Activated CD8-positive, alpha-beta memory T cell treated with anti-CD3 and anti-CD28 coated beads, Interleukin-2, amount 50 U/mL, for 1 hour (primary cell): Measurements from ENCODE around the gene EDIL3.
"Not testable (repeated sequence)": the region's sequence is repeated elsewhere in the genome, so short reads cannot be mapped to it uniquely, and the experiment has no call there.

Experiments
- DNase-seq: peaks from one replicate; pipeline ENCODE4 v3.0.0-alpha.2; 2020; ENCODE audit errors: extremely low read depth

Gene EDIL3

DNA sequence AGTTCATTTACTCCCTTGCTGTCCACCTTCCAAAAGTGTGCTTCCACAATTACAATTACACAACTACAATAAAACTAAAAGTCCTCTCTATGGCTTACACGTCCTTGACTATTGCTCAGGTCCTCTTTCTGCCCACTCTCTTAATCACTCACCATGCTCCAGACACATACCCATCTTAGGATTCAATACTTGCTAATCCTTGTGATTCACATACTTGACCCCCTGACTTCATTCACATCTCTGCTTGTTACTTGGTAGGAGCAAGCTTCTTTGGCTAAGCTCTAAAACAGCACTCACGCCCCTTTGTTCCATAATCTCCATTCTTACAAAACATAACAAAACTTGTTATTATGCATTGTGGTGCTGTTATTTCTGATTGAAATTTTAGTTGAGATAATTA is 215.8 kb downstream of the EDIL3 start:
- no peak for DNase-seq

DNA sequence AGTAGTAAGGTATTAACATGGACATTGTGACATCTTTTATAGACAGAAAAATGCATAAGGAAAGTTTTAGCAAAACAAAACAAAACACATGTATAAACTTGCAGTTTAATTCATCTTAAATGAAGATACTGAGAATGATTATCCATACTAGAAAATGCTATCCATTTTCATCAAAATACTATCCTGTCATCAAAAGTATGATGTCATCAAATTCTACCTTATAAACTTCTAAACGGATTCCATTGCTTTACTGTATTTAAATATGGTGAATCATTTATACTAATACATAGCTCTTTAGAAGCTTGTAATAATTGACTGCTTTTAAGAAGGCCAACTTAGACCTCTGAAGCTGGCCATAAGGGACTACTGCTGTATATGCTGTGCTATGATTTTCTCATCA is 221.0 kb downstream of the EDIL3 start:
- DNase-seq: no peak

- DNase-seq: no peak
These were observed 222.0 kb downstream of the EDIL3 start for GRCh38 chr5:84162695-84163094.

DNA sequence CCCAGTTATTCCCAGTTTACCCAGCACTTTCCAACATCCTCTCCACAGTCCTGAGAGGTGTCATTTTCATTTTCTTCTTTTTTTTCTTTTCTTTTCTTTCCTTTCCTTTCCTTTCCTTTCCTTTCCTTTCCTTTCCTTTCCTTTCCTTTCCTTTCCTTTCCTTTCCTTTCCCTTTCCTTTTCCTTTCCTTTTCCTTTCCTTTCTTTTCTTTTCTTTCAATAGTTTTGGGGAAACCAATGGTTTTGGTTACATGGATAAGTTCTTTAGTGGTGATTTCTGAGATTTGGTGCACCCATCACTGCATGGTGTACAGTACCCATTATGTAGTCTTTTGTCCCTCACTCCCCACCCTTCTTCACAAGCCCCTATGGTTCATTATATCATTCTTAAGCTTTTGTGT is 224.0 kb downstream of the EDIL3 start:
- not testable (repeated sequence) for DNase-seq

- DNase-seq: no peak
These were observed 235.6 kb downstream of the EDIL3 start for GRCh38 chr5:84149094-84149493.

DNA sequence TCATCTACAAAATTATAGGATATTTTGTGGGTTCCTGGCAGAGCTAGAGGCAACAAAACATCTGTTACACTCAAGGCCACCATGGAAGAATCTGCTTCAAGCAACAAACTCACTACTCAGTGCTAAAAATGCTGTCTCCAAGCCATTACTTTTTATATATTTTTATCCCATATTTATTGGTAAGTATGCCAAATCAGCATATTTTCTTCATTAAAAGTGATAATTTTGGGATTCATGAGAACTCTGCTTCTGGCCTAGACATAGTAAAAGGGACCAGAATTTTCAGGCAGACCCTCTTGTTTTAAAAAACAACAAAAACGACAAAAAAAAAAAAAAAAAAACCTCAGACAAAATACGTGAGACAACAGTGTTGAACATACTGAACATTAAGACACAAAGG is 236.0 kb downstream of the EDIL3 start:
- no peak for DNase-seq

- DNase-seq: no peak
These were observed 247.1 kb downstream of the EDIL3 start for GRCh38 chr5:84137541-84137940.

DNA sequence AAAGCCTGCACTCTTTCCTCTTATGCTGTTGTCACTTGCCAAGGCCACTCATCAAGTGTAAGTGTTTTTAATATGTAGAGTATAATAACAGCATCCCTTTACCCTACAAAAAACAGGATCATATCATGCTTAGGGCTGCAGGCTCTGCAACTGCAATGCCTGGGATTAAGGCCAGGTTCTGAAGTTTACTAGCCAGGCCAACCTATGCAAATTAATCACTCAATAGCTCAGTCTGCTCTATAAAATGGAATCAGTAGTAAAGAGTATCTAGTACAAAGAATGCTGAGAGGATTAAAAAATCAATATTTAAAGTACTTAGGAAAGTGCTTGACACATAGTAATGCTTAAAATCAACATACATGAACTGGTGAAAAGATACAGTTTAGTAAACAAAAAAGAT is 253.3 kb downstream of the EDIL3 start:
- no peak for DNase-seq

GRCh38 chr5:84130006-84130580 is 254.6 kb downstream of the EDIL3 start:
- no peak for DNase-seq

DNA sequence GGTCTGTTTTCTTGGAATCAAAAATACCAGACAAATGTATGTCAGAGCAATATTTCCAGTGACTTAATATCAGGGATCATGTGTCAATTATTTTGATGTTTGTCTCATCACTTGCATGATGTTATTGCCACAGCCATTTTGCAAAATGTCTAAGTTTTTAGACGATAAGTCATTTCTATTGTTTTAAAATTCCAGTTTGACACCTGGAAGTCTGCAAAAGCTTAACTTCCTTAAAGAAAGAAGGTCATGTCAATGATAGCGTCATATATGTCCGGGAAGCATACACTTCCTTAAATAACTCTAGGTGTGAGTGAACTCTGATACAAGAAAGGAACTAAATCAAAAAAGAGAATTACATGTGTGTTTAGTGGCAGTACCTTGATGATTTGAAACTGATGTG is 259.5 kb downstream of the EDIL3 start:
- DNase-seq: no peak

- no peak for DNase-seq
These were observed 265.4 kb downstream of the EDIL3 start for GRCh38 chr5:84119252-84119651.

DNA sequence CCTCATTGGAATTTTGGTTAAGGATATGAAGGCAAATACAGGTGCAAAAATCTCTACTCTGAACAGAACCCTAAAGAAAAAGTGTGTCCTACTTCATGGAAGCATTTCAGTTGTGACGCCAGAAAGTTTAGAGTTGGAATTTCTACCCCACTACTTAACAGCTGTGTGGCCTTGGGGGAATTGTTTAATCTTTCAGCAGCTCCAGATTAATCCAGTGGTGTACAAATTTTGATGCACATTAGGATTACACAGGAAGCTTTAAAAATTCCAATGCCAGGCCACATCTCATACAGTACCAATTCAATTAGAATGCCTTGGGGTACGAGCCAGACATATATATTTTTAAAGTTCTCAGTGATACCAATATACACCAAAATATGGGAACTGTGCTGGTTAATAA is 266.1 kb downstream of the EDIL3 start:
- DNase-seq: no peak

DNA sequence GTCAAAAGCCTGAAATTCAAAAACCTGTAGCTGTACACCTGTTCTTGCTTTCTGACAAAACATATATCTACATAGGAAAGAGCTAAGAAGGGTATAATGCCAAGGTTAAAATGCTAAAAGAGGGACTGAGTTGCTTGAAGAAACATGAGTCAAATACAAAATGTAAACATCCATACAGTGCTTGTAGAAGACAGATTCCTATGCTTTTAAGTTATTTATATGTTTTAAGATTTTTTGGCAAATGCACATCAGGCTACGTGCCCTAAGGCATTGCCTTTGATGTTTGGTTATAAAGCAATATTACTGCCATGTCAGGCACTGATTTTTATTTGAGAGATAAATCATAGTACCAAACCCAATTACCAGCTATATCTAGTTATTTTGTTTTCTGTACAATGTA is 269.0 kb downstream of the EDIL3 start:
- DNase-seq: no peak

- DNase-seq: no peak
These were observed 271.2 kb downstream of the EDIL3 start for GRCh38 chr5:84113246-84114105.

- no peak for DNase-seq
These were observed 291.9 kb downstream of the EDIL3 start for GRCh38 chr5:84092738-84093137.

DNA sequence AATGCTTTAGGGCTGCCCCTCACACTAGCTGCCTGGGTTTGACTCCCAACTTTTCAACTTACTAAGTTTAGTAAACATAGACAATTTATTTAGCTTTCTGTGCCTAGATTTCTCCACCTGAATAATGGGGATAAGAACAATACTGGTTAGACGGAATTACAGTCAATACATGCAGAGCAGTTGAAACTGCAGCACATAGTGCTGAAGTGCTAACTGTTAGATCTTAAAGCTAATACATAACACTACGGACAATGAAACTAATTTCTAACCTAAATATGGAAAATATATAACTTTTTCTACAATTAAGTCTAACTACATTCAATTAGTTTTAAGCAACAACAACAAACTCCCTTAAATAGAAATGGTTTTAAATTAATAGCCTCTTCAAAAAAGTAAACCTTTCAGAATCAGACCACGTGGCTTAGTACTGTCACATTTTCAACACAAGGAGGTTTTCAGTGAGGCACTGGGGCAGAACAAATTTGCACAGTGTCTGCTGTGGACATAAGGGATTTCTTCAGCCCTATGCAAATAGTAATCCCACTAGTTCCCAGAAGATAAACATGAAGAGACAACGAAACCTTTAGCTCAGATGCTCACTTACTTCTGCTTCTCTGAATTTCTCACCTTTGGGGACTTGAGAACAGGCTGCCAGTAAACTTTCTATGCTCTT is 293.4 kb downstream of the EDIL3 start:
- no peak for DNase-seq

- DNase-seq: no peak
These were observed 295.7 kb downstream of the EDIL3 start for GRCh38 chr5:84088996-84089395.

DNA sequence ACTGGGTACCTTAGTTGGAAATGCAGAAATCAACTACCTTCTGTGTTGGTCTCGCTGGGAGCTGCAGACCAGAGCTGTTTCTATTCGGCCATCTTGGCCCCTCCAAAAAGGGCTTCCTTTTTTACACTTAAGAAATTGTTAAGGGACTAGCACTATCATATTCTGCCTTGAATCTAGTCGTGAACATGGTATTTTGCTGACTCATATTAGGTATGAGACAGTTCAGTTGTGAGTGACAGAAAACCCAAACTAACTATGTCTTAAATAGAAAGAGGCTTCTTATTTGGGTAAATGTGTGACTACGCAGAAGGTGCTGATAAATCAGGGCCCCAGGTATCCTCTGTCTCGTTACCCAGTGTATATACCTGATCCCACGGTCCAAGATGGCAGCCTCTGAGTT is 298.2 kb downstream of the EDIL3 start:
- DNase-seq: no peak

DNA sequence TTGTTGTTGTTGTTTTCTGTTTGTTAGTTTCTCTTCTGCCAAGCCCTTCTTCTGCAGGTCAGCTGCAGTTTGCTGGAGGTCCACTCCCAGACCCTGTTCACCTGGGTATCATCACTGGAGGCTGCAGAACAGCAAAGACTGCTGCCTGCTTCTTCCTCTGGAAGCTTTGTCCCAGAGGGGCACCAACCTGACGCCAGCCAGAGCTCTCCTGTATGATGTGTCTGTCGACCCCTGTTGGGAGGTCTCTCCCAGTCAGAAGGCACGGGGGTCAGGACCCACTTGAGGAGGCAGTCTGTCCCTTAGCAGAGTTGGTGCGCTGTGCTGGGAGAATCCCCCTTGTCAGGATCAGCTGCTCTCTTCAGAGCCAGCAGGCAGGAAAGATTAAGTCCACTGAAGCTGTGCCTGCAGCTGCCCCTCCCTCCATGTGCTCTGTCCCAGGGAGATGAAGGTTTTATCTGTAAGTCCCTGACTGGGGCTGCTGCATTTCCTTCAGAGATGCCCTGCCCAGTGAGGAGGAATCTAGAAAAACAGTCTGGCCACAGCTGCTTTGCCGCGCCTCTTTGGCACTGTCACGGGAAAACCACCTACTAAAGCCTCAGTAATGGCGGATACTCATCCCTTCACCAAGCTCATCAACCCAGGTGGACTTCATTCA is 299.2 kb downstream of the EDIL3 start:
- DNase-seq: no peak

DNA sequence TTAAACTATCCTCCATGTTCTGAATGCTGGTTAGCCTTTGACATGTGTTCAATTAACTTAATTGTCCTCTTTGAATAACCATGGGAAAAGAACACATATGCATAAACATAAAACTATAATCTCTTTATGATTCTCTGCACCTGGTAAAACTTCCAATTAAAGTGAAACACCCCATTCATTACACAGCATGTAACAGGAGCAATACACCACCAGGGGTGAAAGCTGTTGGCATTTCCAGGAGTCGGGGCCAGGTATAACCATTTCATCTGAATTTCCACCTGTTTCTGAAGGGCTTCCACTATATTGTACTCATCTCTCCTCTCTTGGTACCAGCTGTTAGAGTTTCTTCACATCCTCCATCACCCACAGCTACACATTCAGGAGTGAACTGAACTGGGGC is 303.8 kb downstream of the EDIL3 start:
- no peak for DNase-seq

- no peak for DNase-seq
These were observed 312.3 kb downstream of the EDIL3 start for GRCh38 chr5:84072339-84072738.

DNA sequence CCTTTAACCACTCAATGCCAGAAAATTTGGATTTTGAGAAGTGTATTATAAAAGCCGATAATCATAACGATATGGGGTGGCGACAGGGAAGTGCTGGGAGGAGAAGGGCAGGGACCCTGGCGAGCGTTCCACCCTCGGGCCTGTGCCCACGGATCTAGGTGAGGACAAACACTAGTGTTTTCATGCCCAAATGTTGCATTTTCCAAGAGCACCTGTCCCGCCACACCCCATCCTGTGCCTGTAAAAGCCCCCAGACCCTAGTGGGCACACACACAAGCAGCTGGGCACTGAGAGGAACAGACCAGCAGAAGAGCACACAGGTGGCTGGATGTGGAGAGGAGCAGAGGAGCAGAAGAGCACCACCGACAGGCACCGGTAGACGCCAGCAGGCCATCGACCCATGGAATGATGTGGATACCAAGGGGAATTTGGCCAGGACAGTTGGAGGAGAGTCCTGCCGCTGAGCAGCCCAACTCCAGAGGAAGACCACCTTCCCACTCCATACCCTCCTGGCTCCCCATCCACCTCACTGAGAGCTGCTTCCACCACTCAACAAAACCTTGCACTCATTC is 315.0 kb downstream of the EDIL3 start:
- no peak for DNase-seq
